Glutamatergic neuron (in vitro differentiated cells): ENCODE measurements around the gene SEPTIN5. TPM values are rescaled to one million over a fixed set of nuclear protein-coding genes. Genes with fewer than 3 reads are reported as not detected.
A peak's percentile ranks its signal among the peaks of the same experiment; 100 is the strongest.

Experiments used
- DNase-seq: peaks from one replicate; pipeline ENCODE4 v3.0.0; 2022
- H3K27ac Mint-ChIP-seq: one replicate; pipeline ENCODE4 v1.8.0; 2020; ENCODE audit warnings: mild to moderate bottlenecking, mixed read lengths, inconsistent platforms; ENCODE audit not compliant: unreplicated experiment
- H3K27me3 Mint-ChIP-seq: one replicate; pipeline ENCODE4 v1.8.0; 2020; ENCODE audit warnings: mild to moderate bottlenecking, moderate library complexity, mixed read lengths, inconsistent platforms; ENCODE audit not compliant: unreplicated experiment
- H3K36me3 Mint-ChIP-seq: one replicate; pipeline ENCODE4 v1.8.0; 2020; ENCODE audit warnings: mild to moderate bottlenecking, mixed read lengths, inconsistent platforms; ENCODE audit not compliant: unreplicated experiment
- H3K4me1 Mint-ChIP-seq: one replicate; pipeline ENCODE4 v1.8.0; 2020; ENCODE audit warnings: mild to moderate bottlenecking, low read depth, mixed read lengths, inconsistent platforms; ENCODE audit not compliant: unreplicated experiment
- H3K4me3 Mint-ChIP-seq: one replicate; pipeline ENCODE4 v1.8.0; 2020; ENCODE audit warnings: mild to moderate bottlenecking, mixed read lengths, inconsistent platforms; ENCODE audit not compliant: unreplicated experiment
- H3K9me3 Mint-ChIP-seq: one replicate; pipeline ENCODE4 v1.8.0; 2020; ENCODE audit warnings: mild to moderate bottlenecking, moderate library complexity, mixed read lengths, inconsistent platforms; ENCODE audit not compliant: unreplicated experiment
- total RNA-seq: library from RNA; stranded (reverse); fragmentation: NEBNext Ultra II Directional; extraction: Animal tissue kit (Norgen Biotek cat#: 25700); gene quantifications from one replicate; pipeline ENCODE4 v1.2.1, GENCODE V29; 2021; ENCODE audit not compliant: unreplicated experiment
- TF ChIP-seq, protein P1 (sequence below): fragments of 200-600 bp; sonication (generic); IDR thresholded peaks from one replicate; pipeline ENCODE4 v1.5.0; 2021; ENCODE audit not compliant: partially characterized antibody, unreplicated experiment

Gene SEPTIN5
- total RNA-seq, 1 donor from 2014 or later = 96.0 TPM

DNA sequence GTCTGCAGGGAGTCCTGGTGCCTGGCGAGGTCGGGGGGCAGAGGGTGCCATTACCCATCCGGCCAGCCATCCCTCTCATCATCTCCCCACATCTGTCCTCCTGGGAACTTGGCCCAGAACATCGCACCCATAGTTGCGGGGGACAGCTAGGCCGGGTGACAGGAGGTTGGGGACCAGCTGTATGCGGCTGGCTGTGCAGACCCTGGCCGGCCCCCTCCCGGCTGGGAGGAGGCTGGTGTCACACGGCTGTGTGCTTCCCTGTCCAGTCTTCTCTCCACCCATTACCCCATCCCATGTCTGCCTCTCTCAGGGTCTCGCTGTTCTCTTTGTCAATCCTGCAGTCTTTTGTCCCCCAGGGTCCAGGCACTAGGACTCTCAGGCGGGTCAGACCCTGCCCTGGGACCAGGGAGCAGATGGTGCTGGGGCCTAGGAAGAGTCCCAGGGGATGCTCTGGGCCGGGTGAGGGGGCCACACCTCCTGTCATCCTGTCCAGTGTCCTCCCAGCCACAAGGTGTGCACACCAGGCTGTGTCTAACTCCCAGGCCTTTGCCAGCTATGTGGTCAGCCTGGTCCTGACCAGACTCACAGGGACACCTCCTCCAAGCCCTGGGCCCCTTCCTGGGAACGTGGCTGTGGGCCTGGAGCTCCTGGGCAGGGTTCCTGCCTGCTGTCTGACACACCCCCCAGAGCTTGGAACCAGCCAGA is 39.8 kb downstream of the SEPTIN5 start:
- Mint-ChIP-seq H3K27ac (no peak overlapping the region), H3K27me3 (peaks cover 39% of the 10 kb centered on the region), H3K9me3 (peaks cover 5% of the 10 kb centered on the region), H3K4me1 (peaks cover 11% of the 10 kb centered on the region), H3K36me3 (no peaks in the 10 kb centered on the region), H3K4me3 (peak overlapping the region; percentile 46)
- DNase-seq = no peak
- TF ChIP-seq, protein P1, sequence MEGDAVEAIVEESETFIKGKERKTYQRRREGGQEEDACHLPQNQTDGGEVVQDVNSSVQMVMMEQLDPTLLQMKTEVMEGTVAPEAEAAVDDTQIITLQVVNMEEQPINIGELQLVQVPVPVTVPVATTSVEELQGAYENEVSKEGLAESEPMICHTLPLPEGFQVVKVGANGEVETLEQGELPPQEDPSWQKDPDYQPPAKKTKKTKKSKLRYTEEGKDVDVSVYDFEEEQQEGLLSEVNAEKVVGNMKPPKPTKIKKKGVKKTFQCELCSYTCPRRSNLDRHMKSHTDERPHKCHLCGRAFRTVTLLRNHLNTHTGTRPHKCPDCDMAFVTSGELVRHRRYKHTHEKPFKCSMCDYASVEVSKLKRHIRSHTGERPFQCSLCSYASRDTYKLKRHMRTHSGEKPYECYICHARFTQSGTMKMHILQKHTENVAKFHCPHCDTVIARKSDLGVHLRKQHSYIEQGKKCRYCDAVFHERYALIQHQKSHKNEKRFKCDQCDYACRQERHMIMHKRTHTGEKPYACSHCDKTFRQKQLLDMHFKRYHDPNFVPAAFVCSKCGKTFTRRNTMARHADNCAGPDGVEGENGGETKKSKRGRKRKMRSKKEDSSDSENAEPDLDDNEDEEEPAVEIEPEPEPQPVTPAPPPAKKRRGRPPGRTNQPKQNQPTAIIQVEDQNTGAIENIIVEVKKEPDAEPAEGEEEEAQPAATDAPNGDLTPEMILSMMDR = no peak

DNA sequence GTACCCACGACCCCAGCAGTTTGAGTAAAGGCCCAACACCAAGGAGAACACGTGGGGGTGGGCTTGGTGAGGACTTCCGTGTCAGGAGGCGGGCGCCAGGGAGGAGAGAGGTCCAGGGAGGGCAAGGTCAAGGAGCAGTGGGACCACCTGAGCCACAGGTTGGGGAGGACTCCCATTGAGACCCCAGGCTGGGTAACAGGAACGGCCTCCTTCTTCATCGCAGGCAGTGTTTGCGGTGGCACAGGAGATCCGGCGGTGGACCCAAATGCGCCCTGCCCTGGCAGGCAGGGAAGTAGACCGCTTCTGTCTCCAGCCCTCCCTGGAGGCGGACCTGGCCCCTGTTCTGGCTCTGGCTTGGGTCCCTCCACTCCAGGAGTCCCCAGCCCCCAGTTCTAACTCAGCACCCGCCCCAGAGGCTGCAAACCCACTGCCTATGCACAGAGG is 40.4 kb downstream of the SEPTIN5 start:
- no peak for DNase-seq
- Mint-ChIP-seq H3K4me3 (peak overlapping the region; percentile 15), H3K9me3 (peaks cover 6% of the 10 kb centered on the region), H3K36me3 (no peaks in the 10 kb centered on the region), H3K27ac (no peak overlapping the region), H3K4me1 (peaks cover 11% of the 10 kb centered on the region), H3K27me3 (peaks cover 43% of the 10 kb centered on the region)
- TF ChIP-seq, protein P1 = no peak

DNA sequence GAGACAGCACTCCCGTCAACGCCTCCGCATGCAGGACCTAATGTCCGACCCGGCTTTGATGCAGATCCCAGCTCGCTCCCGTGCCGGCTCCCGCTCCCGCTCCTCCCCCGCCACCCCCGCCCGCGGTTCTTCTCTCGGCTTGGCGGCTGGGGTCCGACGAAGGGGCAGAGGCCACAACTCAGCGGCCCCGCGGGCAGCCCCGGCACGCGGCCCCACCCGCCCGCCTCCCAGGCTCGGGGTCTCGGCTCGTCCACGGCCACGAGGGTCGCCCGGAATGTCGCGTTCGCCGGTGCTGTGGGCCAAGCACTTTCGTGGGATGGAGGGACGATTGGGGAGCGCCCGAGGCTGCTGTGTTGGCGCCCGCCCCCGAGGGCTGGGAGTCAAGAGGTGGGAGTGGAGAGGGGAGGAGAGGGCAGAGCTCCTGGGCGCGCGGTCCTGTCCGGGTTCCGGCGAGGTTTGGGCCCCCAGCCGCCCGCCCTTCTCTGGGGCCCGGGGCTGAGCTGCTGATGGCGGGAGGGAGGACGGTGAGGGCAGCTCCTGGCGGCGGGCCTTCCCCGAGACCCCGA is 40.9 kb downstream of the SEPTIN5 start:
- Mint-ChIP-seq H3K4me1 (peaks cover 15% of the 10 kb centered on the region), H3K36me3 (peaks cover 4% of the 10 kb centered on the region), H3K9me3 (peaks cover 11% of the 10 kb centered on the region), H3K27ac (no peak overlapping the region), H3K27me3 (peaks cover 48% of the 10 kb centered on the region), H3K4me3 (no peak overlapping the region)
- TF ChIP-seq, protein P1 = no peak
- no peak for DNase-seq

DNA sequence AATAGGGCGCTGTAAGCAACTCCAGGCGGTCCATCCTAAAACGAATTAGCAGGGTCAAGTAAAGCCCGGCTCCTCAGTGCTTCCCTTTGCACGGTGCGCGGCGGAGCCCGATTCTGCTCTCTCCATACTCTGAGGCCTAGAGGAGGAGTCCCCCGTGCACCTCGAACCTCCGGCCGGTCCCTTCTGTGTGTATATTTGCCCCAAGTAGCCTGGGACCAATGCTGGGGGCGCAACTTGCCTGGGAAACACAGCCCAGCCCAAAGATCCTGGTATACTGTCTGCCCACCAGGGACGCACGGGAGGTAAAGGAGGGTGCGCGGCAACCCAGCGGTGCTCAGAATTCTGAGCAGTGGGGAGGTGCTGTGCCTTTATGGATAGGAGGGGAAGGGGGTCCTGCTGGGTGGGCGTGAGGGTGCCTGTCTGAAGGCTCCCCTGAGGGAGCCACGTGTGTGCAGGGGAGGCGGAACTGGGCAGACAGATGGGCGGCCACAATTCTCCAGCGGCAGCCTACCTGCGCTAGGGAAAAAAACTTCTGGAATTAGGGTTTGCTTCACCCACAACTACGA is 41.5 kb downstream of the SEPTIN5 start:
- Mint-ChIP-seq H3K27me3 (peaks cover 49% of the 10 kb centered on the region), H3K36me3 (peaks cover 6% of the 10 kb centered on the region), H3K4me1 (peaks cover 15% of the 10 kb centered on the region), H3K27ac (no peak overlapping the region), H3K4me3 (no peak overlapping the region), H3K9me3 (peaks cover 12% of the 10 kb centered on the region)
- TF ChIP-seq, protein P1 = no peak
- no peak for DNase-seq
